H1 (cell line): Measurements from ENCODE around the gene EME2. TPM values are rescaled to one million over a fixed set of nuclear protein-coding genes. Genes with fewer than 3 reads are reported as not detected.

ENCODE experiments used
- KDM5A ChIP-seq: fragments of 200-600 bp; IDR thresholded peaks from 2 replicates; pipeline ENCODE4 v1.7.1; 2012; ENCODE audit warnings: mild to moderate bottlenecking, low read length, inconsistent platforms, mixed read lengths
- SP1 ChIP-seq: IDR thresholded peaks from 2 replicates; pipeline ENCODE4 v1.6.1; 2011; ENCODE audit warnings: low read depth, low read length
- SP4 ChIP-seq: IDR thresholded peaks from 2 replicates; pipeline ENCODE4 v1.6.1; 2012; ENCODE audit warnings: low read length, inconsistent platforms
- TCF12 ChIP-seq: IDR thresholded peaks from 2 replicates; pipeline ENCODE4 v1.6.1; 2011; ENCODE audit warnings: low read depth, mild to moderate bottlenecking, low read length
- polyA plus RNA-seq, 7 experiments: library from polyadenylated mRNA; depleted of rRNA in 3 of 7; stranded (reverse) in 5 of 7; unstranded in 2 of 7; fragments of >200 nt in 5 of 7; fragments of 200-250 nt in 2 of 7; gene quantifications; 1 replicate in 5 of 7; 2 replicates in 1 of 7; 4 replicates in 1 of 7; pipeline versions ENCODE4 v1.2.1 to v1.2.3, GENCODE V29; 2011 to 2013; ENCODE audit warnings: missing spikeins in 2 of 7, mixed read lengths in 2 of 7
- total RNA-seq: library from RNA; stranded (reverse); fragmentation: NEBNext Ultra II Directional; extraction: Animal tissue kit (Norgen Biotek cat#: 25700); gene quantifications from 2 replicates; pipeline ENCODE4 v1.2.1, GENCODE V29; 2021
- TF ChIP-seq, protein P1 (sequence below): IDR thresholded peaks from 2 replicates; pipeline ENCODE4 v1.6.1; 2011; ENCODE audit warnings: low read depth, mild to moderate bottlenecking, low read length; ENCODE audit not compliant: insufficient read depth

The EME2 gene
- total and polyA plus RNA-seq, 2 of the 8 experiments (the other 6 are each of a cell fraction or from before 2014, with no cell fraction given) = 13.1 to 19.7 TPM

DNA sequence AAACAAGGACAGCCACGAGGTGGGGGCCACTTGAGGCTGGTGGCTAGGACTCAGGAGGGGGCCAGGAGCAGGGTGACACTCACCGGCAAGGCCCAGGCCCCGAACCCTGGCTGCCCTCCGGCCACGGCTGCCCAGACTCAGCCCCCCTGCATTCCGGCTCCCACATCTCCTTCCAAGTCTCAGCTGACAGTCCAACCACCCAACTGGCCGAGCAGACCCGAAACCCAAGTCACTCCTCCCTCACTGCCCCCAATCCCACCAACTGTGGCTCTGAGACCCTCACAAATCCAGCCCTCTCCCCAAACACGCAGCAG, 44.6 kb downstream of the EME2 start (continued):
- TF ChIP-seq SP4 (no peak), TCF12 (no peak), KDM5A (no peak), SP1 (no peak)
- TF ChIP-seq, protein P1, sequence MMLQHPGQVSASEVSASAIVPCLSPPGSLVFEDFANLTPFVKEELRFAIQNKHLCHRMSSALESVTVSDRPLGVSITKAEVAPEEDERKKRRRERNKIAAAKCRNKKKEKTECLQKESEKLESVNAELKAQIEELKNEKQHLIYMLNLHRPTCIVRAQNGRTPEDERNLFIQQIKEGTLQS = no peak
